GM12875 (cell line): ENCODE data around the gene TTLL6.
"Not testable (repeated sequence)": the region's sequence is repeated elsewhere in the genome, so short reads cannot be mapped to it uniquely, and the experiment has no call there.

Experiments used
- H3K4me3 ChIP-seq: one replicate; pipeline ENCODE4 v1.5.1; 2011; ENCODE audit warnings: low read depth, low read length, control low read depth
- CTCF ChIP-seq: IDR thresholded peaks from 2 replicates; pipeline ENCODE4 v1.5.1; 2011; ENCODE audit warnings: low read depth, mild to moderate bottlenecking, control low read depth, inconsistent platforms, low read length, moderate library complexity, borderline replicate concordance; ENCODE audit not compliant: insufficient read depth

TTLL6 gene

DNA sequence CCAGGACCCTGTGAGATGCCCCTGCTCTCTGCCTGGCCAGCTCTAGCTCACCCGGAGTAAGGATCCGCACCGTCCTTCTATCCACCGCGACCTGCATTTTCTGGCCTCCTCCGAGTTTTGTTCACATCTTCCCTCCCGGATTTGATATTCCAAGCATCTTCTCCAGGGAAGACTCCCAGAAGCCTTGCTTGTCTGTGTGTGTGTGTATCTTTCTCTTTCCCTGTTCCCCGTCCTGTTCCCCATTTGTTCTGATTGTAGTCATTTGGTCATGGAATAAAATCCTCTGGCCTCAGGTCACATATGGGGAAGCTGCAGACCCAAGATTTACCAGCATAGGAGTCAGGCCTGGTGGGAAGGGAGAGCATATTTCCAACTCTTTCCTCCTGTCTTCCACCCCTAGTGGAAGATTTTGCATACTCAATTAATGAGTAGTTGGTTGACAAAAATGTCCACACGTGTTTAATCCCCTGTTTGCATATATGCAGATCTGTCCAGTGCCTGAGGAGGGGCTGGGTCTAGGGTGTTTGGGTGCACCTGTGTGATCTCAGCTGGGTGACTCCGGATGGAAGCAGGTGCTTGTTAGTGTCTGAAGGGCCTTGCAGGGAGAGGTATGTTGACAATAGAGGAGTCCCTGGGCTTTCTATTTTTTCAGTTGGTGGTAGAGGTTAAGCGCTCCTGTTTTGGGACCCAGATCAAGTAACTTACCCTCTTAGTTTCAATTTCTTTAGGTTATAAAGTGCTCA lies 96.6 kb downstream of the TTLL6 start:
- H3K4me3 ChIP-seq = no peak overlapping the region
- no peak for TF ChIP-seq CTCF

DNA sequence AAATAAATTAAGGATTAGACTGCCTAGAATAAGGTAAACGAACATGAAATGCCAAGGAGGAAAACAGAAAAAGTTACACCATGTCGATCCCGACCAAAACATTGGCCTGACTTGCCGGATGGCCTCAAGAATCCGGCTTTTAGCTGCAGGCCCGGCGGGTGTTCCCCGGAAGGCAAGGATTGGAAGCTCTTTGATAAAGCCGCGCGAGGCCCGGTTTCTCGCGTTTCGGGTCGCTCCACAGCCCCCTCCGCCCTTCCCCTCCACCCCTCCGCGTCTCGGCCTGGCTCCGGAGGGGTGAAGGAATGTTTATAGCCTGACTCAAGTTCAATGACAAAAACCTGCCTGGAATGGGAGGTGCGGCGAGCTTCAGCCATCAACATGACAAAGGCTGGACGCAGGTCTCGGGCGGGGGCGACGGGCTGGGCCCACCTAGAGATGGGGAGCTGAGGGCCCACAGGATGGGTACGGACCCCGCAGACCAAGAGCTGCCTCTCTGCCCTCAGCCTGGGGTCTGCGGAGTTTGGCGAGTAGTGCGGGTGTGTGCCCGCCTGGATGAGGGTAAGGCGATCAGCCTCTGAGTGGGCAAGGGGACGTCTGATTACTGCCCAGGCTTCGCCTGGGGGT lies 97.3 kb downstream of the TTLL6 start:
- TF ChIP-seq CTCF = no peak
- no peak overlapping the region for H3K4me3 ChIP-seq

GRCh38 chr17:48718761-48719641 lies 98.0 kb downstream of the TTLL6 start:
- H3K4me3 ChIP-seq = no peak overlapping the region
- TF ChIP-seq CTCF = no peak

GRCh38 chr17:48718227-48718760 lies 98.7 kb downstream of the TTLL6 start:
- H3K4me3 ChIP-seq = no peak overlapping the region
- TF ChIP-seq CTCF = no peak

GRCh38 chr17:48717367-48718226 lies 99.4 kb downstream of the TTLL6 start:
- TF ChIP-seq CTCF = no peak
- H3K4me3 ChIP-seq = no peak overlapping the region

GRCh38 chr17:48716549-48716948 lies 100.5 kb downstream of the TTLL6 start:
- H3K4me3 ChIP-seq = not testable (repeated sequence)
